H1 (cell line): ENCODE results near the gene IQCH. TPM values are rescaled to one million over a fixed set of nuclear protein-coding genes. Genes with fewer than 3 reads are reported as not detected.

Experiments used
- CTCF ChIA-PET: fragments of 300-600 bp; sonication (Branson Sonifier 250); formaldehyde crosslinking; loops from one replicate; lab custom pipeline; 2021; ENCODE audit not compliant: partially characterized antibody; lab: Charles Lee
- POLR2A ChIA-PET: fragments of 300-600 bp; sonication (Branson Sonifier 250); formaldehyde crosslinking; loops from one replicate; lab custom pipeline; 2021; ENCODE audit warnings: inconsistent platforms; ENCODE audit not compliant: partially characterized antibody; lab: Charles Lee
- DNase-seq, 2 experiments: peaks; one replicate each; pipeline versions ENCODE4 v3.0.0 to v3.0.0-alpha.2; 2010 to 2022; ENCODE audit warnings: low spot score in 2 of 2, low read depth in 1 of 2, mixed read lengths in 1 of 2
- FAIRE-seq: peaks from 2 replicates; lab custom pipeline; 2011; peaks lifted over from hg19 to GRCh38; lab: Jason Lieb, UNC
- H2AFZ ChIP-seq: 2 replicates; pipeline ENCODE4 v1.8.1; 2012; ENCODE audit warnings: low read length, inconsistent platforms
- H2AK5ac ChIP-seq: 2 replicates; pipeline ENCODE4 v1.6.1; 2013; ENCODE audit warnings: low read depth, low read length
- H2BK120ac ChIP-seq: replicated peaks from 2 replicates; pipeline ENCODE3; 2013; ENCODE audit warnings: low read depth, low read length, inconsistent platforms
- H2BK12ac ChIP-seq: 2 replicates; pipeline ENCODE4 v1.6.1; 2013; ENCODE audit warnings: low read depth, low read length
- H2BK15ac ChIP-seq: 2 replicates; pipeline ENCODE4 v1.6.1; 2013; ENCODE audit warnings: low read length
- H2BK20ac ChIP-seq: 2 replicates; pipeline ENCODE4 v1.6.1; 2013; ENCODE audit warnings: low read length
- H2BK5ac ChIP-seq: 2 replicates; pipeline ENCODE4 v1.6.1; 2013; ENCODE audit warnings: low read depth, low read length
- H3K14ac ChIP-seq: 2 replicates; pipeline ENCODE4 v1.6.1; 2013; ENCODE audit warnings: inconsistent platforms; ENCODE audit not compliant: insufficient read length
- H3K18ac ChIP-seq: 2 replicates; pipeline ENCODE4 v1.6.1; 2013; ENCODE audit warnings: low read length; ENCODE audit errors: extremely low read depth
- H3K23ac ChIP-seq: 2 replicates; pipeline ENCODE4 v1.6.1; 2013; ENCODE audit warnings: inconsistent platforms; ENCODE audit not compliant: insufficient read length
- H3K23me2 ChIP-seq: 2 replicates; pipeline ENCODE4 v1.6.1; 2013; ENCODE audit warnings: low read depth, low read length
- H3K27ac ChIP-seq: 2 replicates; pipeline ENCODE4 v1.6.1; 2011; ENCODE audit warnings: low read depth, low read length, inconsistent platforms
- H3K27me3 ChIP-seq, 4 experiments: replicated peaks in 1 of 4; 1 replicate in 1 of 4; 2 replicates in 3 of 4; pipeline versions ENCODE4 v1.6.1 to v1.8.1; 2011 to 2013; ENCODE audit warnings: low read length in 3 of 4, mild to moderate bottlenecking in 3 of 4, inconsistent platforms in 2 of 4, mixed read lengths in 2 of 4, moderate library complexity in 1 of 4; ENCODE audit not compliant: control insufficient read depth in 3 of 4, insufficient read depth in 3 of 4; ENCODE audit errors: extremely low read depth in 1 of 4
- H3K36me3 ChIP-seq, 4 experiments: 2 replicates each; pipeline versions ENCODE4 v1.6.1 to v1.8.1; 2011 to 2013; ENCODE audit warnings: mild to moderate bottlenecking in 4 of 4, low read length in 3 of 4, moderate library complexity in 2 of 4, control low read depth in 1 of 4, inconsistent platforms in 1 of 4; ENCODE audit not compliant: insufficient read depth in 4 of 4, control insufficient read depth in 2 of 4
- H3K4ac ChIP-seq: replicated peaks from 2 replicates; pipeline ENCODE3; 2013; ENCODE audit warnings: low read length, low read depth, mixed read lengths, inconsistent platforms; ENCODE audit not compliant: insufficient read length
- H3K4me1 ChIP-seq, 4 experiments: replicated peaks in 1 of 4; 1 replicate in 1 of 4; 2 replicates in 3 of 4; pipeline versions ENCODE4 v1.6.1 to v1.8.1; 2011 to 2013; ENCODE audit warnings: low read length in 3 of 4, inconsistent platforms in 2 of 4, mixed read lengths in 1 of 4; ENCODE audit not compliant: insufficient read depth in 4 of 4, control insufficient read depth in 3 of 4
- H3K4me2 ChIP-seq, 2 experiments: 2 replicates each; pipeline versions ENCODE4 v1.6.1 to v1.8.1; 2011 to 2013; ENCODE audit warnings: low read depth in 2 of 2, low read length in 2 of 2, control low read depth in 1 of 2, inconsistent platforms in 1 of 2, mild to moderate bottlenecking in 1 of 2; ENCODE audit not compliant: insufficient read depth in 1 of 2
- H3K4me3 ChIP-seq, 4 experiments: fragments of 200-600, 300-600 bp in 1 of 4; sonication (generic), shearing (Covaris generic), sonication (Bioruptor Twin) in 1 of 4; 2 replicates each; pipeline versions ENCODE4 v1.5.1 to v1.8.1; 2011 to 2016; ENCODE audit warnings: low read length in 4 of 4, low read depth in 3 of 4, control low read depth in 2 of 4, inconsistent platforms in 2 of 4, mild to moderate bottlenecking in 2 of 4, mixed read lengths in 1 of 4, moderate library complexity in 1 of 4; ENCODE audit not compliant: insufficient read depth in 2 of 4; ENCODE audit errors: extremely low read depth in 1 of 4
- H3K56ac ChIP-seq: replicated peaks from 2 replicates; pipeline ENCODE3; 2013; ENCODE audit warnings: low read depth, mild to moderate bottlenecking, mixed read lengths, low read length, inconsistent platforms; ENCODE audit not compliant: insufficient read length
- H3K79me1 ChIP-seq: 2 replicates; pipeline ENCODE4 v1.6.1; 2013; ENCODE audit warnings: low read depth, low read length, control low read depth
- H3K79me2 ChIP-seq, 2 experiments: 2 replicates each; pipeline versions ENCODE4 v1.6.1 to v1.8.1; 2012 to 2013; ENCODE audit warnings: low read length in 2 of 2, mild to moderate bottlenecking in 2 of 2, inconsistent platforms in 1 of 2; ENCODE audit not compliant: insufficient read depth in 2 of 2, control insufficient read depth in 1 of 2
- H3K9ac ChIP-seq, 4 experiments: replicated peaks in 1 of 4; 1 replicate in 1 of 4; 2 replicates in 3 of 4; pipeline versions ENCODE4 v1.6.1 to v1.8.1; 2011 to 2013; ENCODE audit warnings: low read depth in 3 of 4, low read length in 3 of 4, control low read depth in 2 of 4, mild to moderate bottlenecking in 2 of 4, moderate library complexity in 2 of 4, inconsistent platforms in 1 of 4; ENCODE audit errors: extremely low read depth in 1 of 4
- H3K9me3 ChIP-seq, 2 experiments: 2 replicates each; pipeline versions ENCODE4 v1.6.1 to v1.8.1; 2012 to 2013; ENCODE audit warnings: mild to moderate bottlenecking in 2 of 2, moderate library complexity in 2 of 2, control low read depth in 1 of 2, inconsistent platforms in 1 of 2, low read depth in 1 of 2, low read length in 1 of 2, mixed read lengths in 1 of 2; ENCODE audit not compliant: insufficient read depth in 2 of 2
- H4K20me1 ChIP-seq, 2 experiments: replicated peaks in 1 of 2; 2 replicates each; pipeline versions ENCODE3 to v1.8.1; 2011 to 2013; ENCODE audit warnings: inconsistent platforms in 2 of 2, low read length in 2 of 2, mild to moderate bottlenecking in 1 of 2; ENCODE audit not compliant: insufficient read depth in 2 of 2, control insufficient read depth in 1 of 2
- H4K5ac ChIP-seq: 2 replicates; pipeline ENCODE4 v1.6.1; 2013; ENCODE audit warnings: low read length, low read depth, mixed read lengths, inconsistent platforms; ENCODE audit not compliant: insufficient read length
- H4K8ac ChIP-seq: 2 replicates; pipeline ENCODE4 v1.8.0; 2013; ENCODE audit warnings: mild to moderate bottlenecking, moderate library complexity, low read length, inconsistent platforms; ENCODE audit not compliant: insufficient read depth; ENCODE audit errors: extremely low read depth
- H4K91ac ChIP-seq: replicated peaks from 2 replicates; pipeline ENCODE3; 2013; ENCODE audit warnings: low read length, mixed read lengths, inconsistent platforms; ENCODE audit not compliant: insufficient read length
- CHD2 ChIP-seq: IDR thresholded peaks from 2 replicates; pipeline ENCODE4 v1.6.1; 2012; ENCODE audit warnings: low read length, improper control_type of control experiment
- NRF1 ChIP-seq: IDR thresholded peaks from 2 replicates; pipeline ENCODE4 v1.6.1; 2011; ENCODE audit warnings: mild to moderate bottlenecking, low read depth, low read length, improper control_type of control experiment
- POLR2AphosphoS5 ChIP-seq: IDR thresholded peaks from 2 replicates; pipeline ENCODE4 v1.6.1; 2011; ENCODE audit warnings: low read depth, low read length
- POU5F1 ChIP-seq: IDR thresholded peaks from 2 replicates; pipeline ENCODE4 v1.6.1; 2011; ENCODE audit warnings: low read depth, mild to moderate bottlenecking, low read length, moderate library complexity
- SUZ12 ChIP-seq: fragments of 200-600 bp; sonication (generic); IDR thresholded peaks from 2 replicates; pipeline ENCODE4 v1.6.1; 2012; ENCODE audit warnings: mild to moderate bottlenecking, inconsistent platforms, low read length, moderate library complexity, mixed read lengths
- TAF1 ChIP-seq: IDR thresholded peaks from 2 replicates; pipeline ENCODE4 v1.6.1; 2011; ENCODE audit warnings: mild to moderate bottlenecking, low read depth, low read length
- WGBS, 2 experiments: shearing (Covaris generic) in 1 of 2; methylation state at CpG; one replicate each; pipeline versions ENCODE4 v1.1.6 to v1.1.7; 2013 to 2015; ENCODE audit warnings: low lambda C conversion rate in 2 of 2, mixed read lengths in 2 of 2, inconsistent platforms in 1 of 2, low coverage in 1 of 2, missing lambda C conversion rate in 1 of 2; ENCODE audit not compliant: insufficient replicate concordance in 2 of 2, insufficient coverage in 1 of 2, insufficient read length in 1 of 2; ENCODE audit errors: extremely low coverage in 1 of 2, missing lambda C conversion rate in 1 of 2; 5-methylcytosine and 5-hydroxymethylcytosine counted together
- long read RNA-seq, 2 experiments: library from RNA in 1 of 2; library from capped mRNA in 1 of 2; stranded (forward); transcript quantifications; one replicate each; pipeline ENCODE4 v2.0.0, GENCODE V29; 2021; ENCODE audit warnings: inconsistent platforms in 1 of 2
- polyA minus RNA-seq, 3 experiments: library from RNA; depleted of rRNA, polyadenylated mRNA; stranded (reverse); fragments of >200 nt; gene quantifications; 1 replicate in 2 of 3; 2 replicates in 1 of 3; pipeline ENCODE4 v1.2.3, GENCODE V29; 2011
- polyA plus RNA-seq, 7 experiments: library from polyadenylated mRNA; depleted of rRNA in 3 of 7; stranded (reverse) in 5 of 7; unstranded in 2 of 7; fragments of >200 nt in 5 of 7; fragments of 200-250 nt in 2 of 7; gene quantifications; 1 replicate in 5 of 7; 2 replicates in 1 of 7; 4 replicates in 1 of 7; pipeline versions ENCODE4 v1.2.1 to v1.2.3, GENCODE V29; 2011 to 2013; ENCODE audit warnings: missing spikeins in 2 of 7, mixed read lengths in 2 of 7
- total RNA-seq: library from RNA; stranded (reverse); fragmentation: NEBNext Ultra II Directional; extraction: Animal tissue kit (Norgen Biotek cat#: 25700); gene quantifications from 2 replicates; pipeline ENCODE4 v1.2.1, GENCODE V29; 2021
- TF ChIP-seq, protein P1 (sequence below): IDR thresholded peaks from 2 replicates; pipeline ENCODE4 v1.6.1; 2012; ENCODE audit warnings: inconsistent platforms

IQCH gene
- total RNA-seq, result 0.88 and 1.9 TPM in 2 replicates
- 0.33 and 0.60 TPM in 2 replicates for polyA plus RNA-seq (2011; rRNA removed)
- 0.66 TPM for polyA plus RNA-seq (2011; cell fraction: cytosol; rRNA removed)
- 0.90 TPM for polyA plus RNA-seq (2011; cell fraction: nucleus; rRNA removed)
- polyA plus RNA-seq (2012, experiment 1 of 2), result 0.79 to 1.3 TPM (median 0.97 TPM) in 4 replicates
- polyA plus RNA-seq (2012, experiment 2 of 2), result not detected
- polyA plus RNA-seq (2013, experiment 1 of 2), result 1.4 TPM
- polyA plus RNA-seq (2013, experiment 2 of 2), result 0.70 TPM
- 4.4 and 5.9 TPM in 2 replicates for polyA minus RNA-seq (2011; rRNA and poly(A)+ RNA removed)
- polyA minus RNA-seq (2011; cell fraction: cytosol; rRNA and poly(A)+ RNA removed), result 2.9 TPM
- polyA minus RNA-seq (2011; cell fraction: nucleus; rRNA and poly(A)+ RNA removed), result 7.9 TPM
- long read RNA-seq, experiment 1, partial matches to known transcripts, result 2 of 4 reads
- long read RNA-seq, experiment 1, other reads (novel, unspliced or antisense), result 2 of 4 reads
- long read RNA-seq, experiment 2, partial matches to known transcripts, result 0 of 1 reads
- long read RNA-seq, experiment 2, other reads (novel, unspliced or antisense), result 1 of 1 reads

DNA sequence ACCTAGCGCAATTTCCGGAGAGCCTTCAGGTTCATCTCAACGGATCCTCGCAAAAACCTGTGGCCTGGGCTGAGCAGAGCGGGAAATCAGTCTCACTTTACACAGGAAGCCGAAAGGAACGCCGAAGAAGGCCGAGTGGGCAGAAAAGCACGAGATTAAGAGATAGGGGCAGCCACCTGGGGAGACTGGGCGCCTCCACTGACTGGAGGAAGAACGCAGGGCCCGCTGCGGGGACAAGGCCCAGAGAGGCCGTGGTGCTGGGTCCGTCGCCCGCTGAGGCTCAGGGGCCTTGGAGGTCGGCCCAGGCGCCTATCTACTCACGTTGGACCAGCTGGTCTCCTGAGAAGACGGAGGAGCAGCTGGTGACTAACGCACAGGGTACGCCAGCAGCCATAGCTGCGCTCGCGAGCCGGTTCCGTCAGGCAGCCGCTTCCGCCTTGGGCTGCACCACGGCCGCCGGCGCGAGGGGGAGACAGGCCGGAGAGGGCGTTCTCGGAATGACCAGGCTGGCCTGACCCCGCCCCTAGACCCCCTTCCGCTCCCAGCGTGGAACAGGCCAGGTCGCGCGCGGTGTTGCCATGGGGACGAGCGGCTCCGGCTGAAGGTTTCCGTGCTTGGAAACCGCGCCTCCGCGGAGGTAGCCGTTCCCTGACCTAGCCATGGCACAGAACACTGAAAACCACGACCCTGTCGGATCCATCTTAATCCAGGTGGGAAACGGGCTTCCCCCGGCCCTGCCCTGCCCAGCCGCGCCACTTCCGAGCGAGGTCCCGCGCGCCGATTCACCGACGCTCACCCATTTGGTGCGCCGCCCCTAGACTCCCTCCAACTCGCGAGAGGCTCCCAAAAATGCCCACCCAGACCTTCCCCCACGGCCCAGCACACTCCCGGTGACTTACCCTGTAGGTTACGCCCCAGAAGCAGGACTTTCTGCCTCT is at the start of gene IQCH, which contains the start of gene AAGAB:
TSS of gene IQCH (plus strand) at position 549 of the 938 bp plus-strand sequence. CDS start at position 660, 111 bp downstream.
TSS of gene AAGAB (minus strand) at position 424 of the 938 bp plus-strand sequence. CDS start at position 394, 30 bp downstream.
- no peaks in the 10 kb centered on the region for H3K4me1 ChIP-seq
- no peak within 1 kb of the TSS for H3K4ac ChIP-seq
- H3K79me1 ChIP-seq, result no peaks in the 10 kb centered on the region; the same call in 1 of the 2 replicates
- no peaks in the 10 kb centered on the region for H3K9me3 ChIP-seq
- H3K18ac ChIP-seq, result peak within 1 kb of the TSS; percentile 11; the same call in 1 of the 2 replicates
- H2AK5ac ChIP-seq, result no peak within 1 kb of the TSS
- ChIA-PET POLR2A (interaction anchor here (1.3 kb wide), 1 partner anchor 13 kb away, joined by 3 read pairs; no protein-coding TSS in a partner anchor), CTCF (interaction anchor here (0.6 to 1.7 kb wide), 4 partner anchors 14 to 393 kb away, joined by 3 to 4 read pairs (median 3); no protein-coding TSS in a partner anchor)
- no peaks in the 10 kb centered on the region for H3K27me3 ChIP-seq
- H3K23ac ChIP-seq, result no peak within 1 kb of the TSS
- 2% methylated on average over 66 of the region's 76 CpGs; no CpG with 5 or more reads in 1 of the 2 experiments for WGBS, 2 experiments
- H4K91ac ChIP-seq, result no peak within 1 kb of the TSS
- H3K27ac ChIP-seq, result peak within 1 kb of the TSS; percentile 21
- DNase-seq (peak; percentile 84 to 100), FAIRE-seq (no peak)
- peaks cover 2 to 44% of the 10 kb centered on the region in 2 experiments; a peak in 3 of 4 replicates for H3K79me2 ChIP-seq
- H3K4me2 ChIP-seq, result peak within 1 kb of the TSS; percentile 68 to 81
- no peak within 1 kb of the TSS for H2BK15ac ChIP-seq
- H4K20me1 ChIP-seq, result peaks cover 0 to 2% of the 10 kb centered on the region in 2 experiments
- no peak within 1 kb of the TSS; the same call in 1 of the 2 replicates for H2BK12ac ChIP-seq
- H3K14ac ChIP-seq, result no peak within 1 kb of the TSS
- peak within 1 kb of the TSS; percentile 93 for H2AFZ ChIP-seq
- H3K36me3 ChIP-seq, result no peaks in the 10 kb centered on the region
- peak within 1 kb of the TSS; percentile 94 for H4K8ac ChIP-seq
- H2BK120ac ChIP-seq, result no peak within 1 kb of the TSS
- no peak within 1 kb of the TSS for H3K56ac ChIP-seq
- 0 out of 2 replicates have a peak, but pooled peaks cover 3% of the 10 kb centered on the region for H3K23me2 ChIP-seq
- peak within 1 kb of the TSS; percentile 64 to 95 (median 90) for H3K4me3 ChIP-seq
- no peak within 1 kb of the TSS for H2BK20ac ChIP-seq
- peak within 1 kb of the TSS; percentile 32 for H4K5ac ChIP-seq
- peak within 1 kb of the TSS; percentile 69 for H2BK5ac ChIP-seq
- peak within 1 kb of the TSS; percentile 68 to 89 (median 76) for H3K9ac ChIP-seq
- TF ChIP-seq TAF1, result peak; percentile 86
- TF ChIP-seq, protein P1, sequence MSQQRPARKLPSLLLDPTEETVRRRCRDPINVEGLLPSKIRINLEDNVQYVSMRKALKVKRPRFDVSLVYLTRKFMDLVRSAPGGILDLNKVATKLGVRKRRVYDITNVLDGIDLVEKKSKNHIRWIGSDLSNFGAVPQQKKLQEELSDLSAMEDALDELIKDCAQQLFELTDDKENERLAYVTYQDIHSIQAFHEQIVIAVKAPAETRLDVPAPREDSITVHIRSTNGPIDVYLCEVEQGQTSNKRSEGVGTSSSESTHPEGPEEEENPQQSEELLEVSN, result peak; percentile 12; the same call in 1 of the 2 replicates
- no peak; the same call in 1 of the 2 replicates for TF ChIP-seq CHD2
- no peak for TF ChIP-seq SUZ12
- TF ChIP-seq POU5F1, result no peak
- TF ChIP-seq NRF1, result no peak
- TF ChIP-seq POLR2AphosphoS5, result peak; percentile 62; the same call in 1 of the 2 replicates
